ENCODE data around the gene UBN1.

DNA sequence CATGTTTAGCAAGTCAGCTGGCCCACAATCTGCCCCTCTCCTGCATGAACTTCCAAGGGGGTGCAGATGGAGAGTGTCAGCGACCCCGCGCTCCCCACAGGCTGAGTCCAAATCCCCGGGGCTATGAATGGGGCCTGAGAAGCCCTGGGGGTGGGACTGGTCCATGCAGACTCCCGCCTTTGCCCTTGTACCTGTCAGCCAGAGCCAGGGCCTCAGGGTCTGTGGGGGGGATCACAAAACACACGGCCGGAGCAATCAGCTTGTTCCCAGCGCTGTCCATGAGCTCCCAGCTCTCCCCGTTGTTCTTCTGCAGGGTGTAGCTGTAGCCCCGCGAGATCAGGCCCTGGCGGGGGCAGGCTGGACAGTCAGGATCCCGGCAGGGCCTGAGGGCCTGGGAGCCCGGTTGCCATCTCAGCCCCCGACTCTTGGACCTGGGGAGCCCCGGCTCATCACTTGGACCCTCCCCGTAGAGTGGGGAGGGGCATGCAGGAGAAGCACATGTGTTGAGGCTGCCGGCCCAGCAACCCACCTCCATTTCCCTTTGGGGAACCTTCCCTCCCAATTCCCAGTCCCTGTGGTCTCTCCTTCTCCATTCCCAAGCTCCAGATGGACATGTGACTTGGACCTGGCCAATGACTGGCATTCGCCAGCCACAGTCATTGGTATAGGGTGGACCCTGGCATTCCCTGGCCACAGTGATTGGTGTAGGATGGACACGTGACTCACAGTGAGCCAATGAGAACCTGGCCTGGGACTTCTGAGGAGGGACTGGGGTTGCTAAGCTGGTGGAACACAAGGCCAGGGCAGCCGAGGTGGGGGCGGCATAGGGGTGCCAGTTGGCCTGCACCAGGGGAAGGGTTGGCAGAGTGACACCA lies 47.2 kb downstream of the UBN1 start:
- TF ChIP-seq ZNF8 (CRISPR knock-in tag; IDR thresholded peaks at IDR 0.05) (no peak), PPARA (CRISPR knock-in tag; IDR thresholded peaks at IDR 0.05; ENCODE audit: borderline replicate concordance) (no peak), ZFP30 (CRISPR knock-in tag; IDR thresholded peaks at IDR 0.05) (no peak), ARNTL (CRISPR knock-in tag; IDR thresholded peaks at IDR 0.05; ENCODE audit: borderline replicate concordance, low read depth) (no peak), ZFP3 (CRISPR knock-in tag; IDR thresholded peaks at IDR 0.05) (no peak), OSR1 (CRISPR knock-in tag; IDR thresholded peaks at IDR 0.05) (no peak), ESRRG (CRISPR knock-in tag; IDR thresholded peaks at IDR 0.05) (no peak), BACH2 (CRISPR knock-in tag; IDR thresholded peaks at IDR 0.05; ENCODE audit: borderline replicate concordance) (no peak), ZNF565 (CRISPR knock-in tag; conservative IDR thresholded peaks at IDR 0.05; ENCODE audit: low read depth) (no peak), ZC3H10 (CRISPR knock-in tag; IDR thresholded peaks at IDR 0.05) (no peak)
- TF ChIP-seq, protein P1, sequence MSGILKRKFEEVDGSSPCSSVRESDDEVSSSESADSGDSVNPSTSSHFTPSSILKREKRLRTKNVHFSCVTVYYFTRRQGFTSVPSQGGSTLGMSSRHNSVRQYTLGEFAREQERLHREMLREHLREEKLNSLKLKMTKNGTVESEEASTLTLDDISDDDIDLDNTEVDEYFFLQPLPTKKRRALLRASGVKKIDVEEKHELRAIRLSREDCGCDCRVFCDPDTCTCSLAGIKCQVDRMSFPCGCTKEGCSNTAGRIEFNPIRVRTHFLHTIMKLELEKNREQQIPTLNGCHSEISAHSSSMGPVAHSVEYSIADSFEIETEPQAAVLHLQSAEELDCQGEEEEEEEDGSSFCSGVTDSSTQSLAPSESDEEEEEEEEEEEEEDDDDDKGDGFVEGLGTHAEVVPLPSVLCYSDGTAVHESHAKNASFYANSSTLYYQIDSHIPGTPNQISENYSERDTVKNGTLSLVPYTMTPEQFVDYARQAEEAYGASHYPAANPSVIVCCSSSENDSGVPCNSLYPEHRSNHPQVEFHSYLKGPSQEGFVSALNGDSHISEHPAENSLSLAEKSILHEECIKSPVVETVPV (CRISPR knock-in tag; IDR thresholded peaks at IDR 0.05) = no peak
- TF ChIP-seq, protein P2, sequence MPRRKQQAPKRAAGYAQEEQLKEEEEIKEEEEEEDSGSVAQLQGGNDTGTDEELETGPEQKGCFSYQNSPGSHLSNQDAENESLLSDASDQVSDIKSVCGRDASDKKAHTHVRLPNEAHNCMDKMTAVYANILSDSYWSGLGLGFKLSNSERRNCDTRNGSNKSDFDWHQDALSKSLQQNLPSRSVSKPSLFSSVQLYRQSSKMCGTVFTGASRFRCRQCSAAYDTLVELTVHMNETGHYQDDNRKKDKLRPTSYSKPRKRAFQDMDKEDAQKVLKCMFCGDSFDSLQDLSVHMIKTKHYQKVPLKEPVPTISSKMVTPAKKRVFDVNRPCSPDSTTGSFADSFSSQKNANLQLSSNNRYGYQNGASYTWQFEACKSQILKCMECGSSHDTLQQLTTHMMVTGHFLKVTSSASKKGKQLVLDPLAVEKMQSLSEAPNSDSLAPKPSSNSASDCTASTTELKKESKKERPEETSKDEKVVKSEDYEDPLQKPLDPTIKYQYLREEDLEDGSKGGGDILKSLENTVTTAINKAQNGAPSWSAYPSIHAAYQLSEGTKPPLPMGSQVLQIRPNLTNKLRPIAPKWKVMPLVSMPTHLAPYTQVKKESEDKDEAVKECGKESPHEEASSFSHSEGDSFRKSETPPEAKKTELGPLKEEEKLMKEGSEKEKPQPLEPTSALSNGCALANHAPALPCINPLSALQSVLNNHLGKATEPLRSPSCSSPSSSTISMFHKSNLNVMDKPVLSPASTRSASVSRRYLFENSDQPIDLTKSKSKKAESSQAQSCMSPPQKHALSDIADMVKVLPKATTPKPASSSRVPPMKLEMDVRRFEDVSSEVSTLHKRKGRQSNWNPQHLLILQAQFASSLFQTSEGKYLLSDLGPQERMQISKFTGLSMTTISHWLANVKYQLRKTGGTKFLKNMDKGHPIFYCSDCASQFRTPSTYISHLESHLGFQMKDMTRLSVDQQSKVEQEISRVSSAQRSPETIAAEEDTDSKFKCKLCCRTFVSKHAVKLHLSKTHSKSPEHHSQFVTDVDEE (CRISPR knock-in tag; IDR thresholded peaks at IDR 0.05) = no peak
- TF ChIP-seq, protein P3, sequence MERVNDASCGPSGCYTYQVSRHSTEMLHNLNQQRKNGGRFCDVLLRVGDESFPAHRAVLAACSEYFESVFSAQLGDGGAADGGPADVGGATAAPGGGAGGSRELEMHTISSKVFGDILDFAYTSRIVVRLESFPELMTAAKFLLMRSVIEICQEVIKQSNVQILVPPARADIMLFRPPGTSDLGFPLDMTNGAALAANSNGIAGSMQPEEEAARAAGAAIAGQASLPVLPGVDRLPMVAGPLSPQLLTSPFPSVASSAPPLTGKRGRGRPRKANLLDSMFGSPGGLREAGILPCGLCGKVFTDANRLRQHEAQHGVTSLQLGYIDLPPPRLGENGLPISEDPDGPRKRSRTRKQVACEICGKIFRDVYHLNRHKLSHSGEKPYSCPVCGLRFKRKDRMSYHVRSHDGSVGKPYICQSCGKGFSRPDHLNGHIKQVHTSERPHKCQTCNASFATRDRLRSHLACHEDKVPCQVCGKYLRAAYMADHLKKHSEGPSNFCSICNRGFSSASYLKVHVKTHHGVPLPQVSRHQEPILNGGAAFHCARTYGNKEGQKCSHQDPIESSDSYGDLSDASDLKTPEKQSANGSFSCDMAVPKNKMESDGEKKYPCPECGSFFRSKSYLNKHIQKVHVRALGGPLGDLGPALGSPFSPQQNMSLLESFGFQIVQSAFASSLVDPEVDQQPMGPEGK (CRISPR knock-in tag; IDR thresholded peaks at IDR 0.05; ENCODE audit: borderline replicate concordance) = no peak
- TF ChIP-seq, protein P4, sequence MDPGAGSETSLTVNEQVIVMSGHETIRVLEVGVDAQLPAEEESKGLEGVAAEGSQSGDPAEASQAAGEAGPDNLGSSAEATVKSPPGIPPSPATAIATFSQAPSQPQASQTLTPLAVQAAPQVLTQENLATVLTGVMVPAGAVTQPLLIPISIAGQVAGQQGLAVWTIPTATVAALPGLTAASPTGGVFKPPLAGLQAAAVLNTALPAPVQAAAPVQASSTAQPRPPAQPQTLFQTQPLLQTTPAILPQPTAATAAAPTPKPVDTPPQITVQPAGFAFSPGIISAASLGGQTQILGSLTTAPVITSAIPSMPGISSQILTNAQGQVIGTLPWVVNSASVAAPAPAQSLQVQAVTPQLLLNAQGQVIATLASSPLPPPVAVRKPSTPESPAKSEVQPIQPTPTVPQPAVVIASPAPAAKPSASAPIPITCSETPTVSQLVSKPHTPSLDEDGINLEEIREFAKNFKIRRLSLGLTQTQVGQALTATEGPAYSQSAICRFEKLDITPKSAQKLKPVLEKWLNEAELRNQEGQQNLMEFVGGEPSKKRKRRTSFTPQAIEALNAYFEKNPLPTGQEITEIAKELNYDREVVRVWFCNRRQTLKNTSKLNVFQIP (CRISPR knock-in tag; IDR thresholded peaks at IDR 0.05; ENCODE audit: borderline replicate concordance, low read depth) = no peak
